Kidney (tissue), 14 donors: Measurements from ENCODE around the gene MN1. TPM values are rescaled to one million over a fixed set of nuclear protein-coding genes. Genes with fewer than 3 reads are reported as not detected.

ENCODE experiments used
- DNase-seq, 5 donors: peaks; one replicate each; pipeline ENCODE4 v3.0.0-alpha.2; 2013 to 2020
- FAIRE-seq: peaks from 2 replicates; lab custom pipeline; 2012; peaks lifted over from hg19 to GRCh38; lab: Jason Lieb, UNC
- H3K27ac ChIP-seq, 2 donors: one replicate each; pipeline ENCODE4 v1.7.0; 2013; ENCODE audit warnings: low read depth in 2 of 2, low read length in 2 of 2, inconsistent platforms in 1 of 2
- H3K27me3 ChIP-seq: one replicate; pipeline ENCODE4 v1.7.1; 2013; ENCODE audit warnings: low read length, inconsistent platforms; ENCODE audit not compliant: control insufficient read depth, insufficient read depth
- H3K36me3 ChIP-seq, 3 donors: one replicate each; pipeline versions ENCODE4 v1.7.0 to v1.7.1; 2013; ENCODE audit warnings: low read length in 3 of 3, control low read depth in 1 of 3, inconsistent platforms in 1 of 3; ENCODE audit not compliant: insufficient read depth in 3 of 3, control insufficient read depth in 2 of 3
- H3K4me1 ChIP-seq, 3 donors: one replicate each; pipeline versions ENCODE4 v1.7.0 to v1.7.1; 2013; ENCODE audit warnings: low read length in 3 of 3, inconsistent platforms in 1 of 3, low read depth in 1 of 3; ENCODE audit not compliant: control insufficient read depth in 2 of 3, insufficient read depth in 2 of 3
- H3K4me3 ChIP-seq, 3 donors: one replicate each; pipeline versions ENCODE4 v1.7.0 to v1.8.1; 2013; ENCODE audit warnings: low read length in 3 of 3, control low read depth in 1 of 3, inconsistent platforms in 1 of 3
- H3K9ac ChIP-seq, 3 donors: one replicate each; pipeline versions ENCODE4 v1.7.0 to v1.7.1; 2013; ENCODE audit warnings: low read length in 3 of 3, control low read depth in 1 of 3, inconsistent platforms in 1 of 3
- H3K9me3 ChIP-seq, 3 donors: one replicate each; pipeline versions ENCODE4 v1.7.0 to v1.7.1; 2013; ENCODE audit warnings: low read length in 3 of 3, control low read depth in 1 of 3, inconsistent platforms in 1 of 3; ENCODE audit not compliant: control insufficient read depth in 2 of 3, insufficient read depth in 1 of 3
- CTCF ChIP-seq: IDR thresholded peaks from 3 replicates; pipeline ENCODE4 v1.5.1; 2012; ENCODE audit warnings: mild to moderate bottlenecking, moderate library complexity, borderline replicate concordance; ENCODE audit not compliant: insufficient read depth; ENCODE audit errors: extremely low read depth
- intact Hi-C: fragments of 100-400 bp; cut with DNase I; formaldehyde crosslinking; loops from one replicate; pipeline ENCODE4 v1.11.1; 2022
- polyA plus RNA-seq: library from polyadenylated mRNA; stranded (reverse); fragments of 350-450 nt; fragmentation: Illumina TruSeq; extraction: RNeasy Lipid Tissue Mini Kit (QIAGEN cat#74804); gene quantifications from one replicate; pipeline ENCODE4 v1.2.3, GENCODE V29; 2014; ENCODE audit warnings: low read depth, low replicate concordance; ENCODE audit not compliant: insufficient read depth
- total RNA-seq: library from RNA; stranded (reverse); fragmentation: NEBNext Ultra II Directional; extraction: Animal tissue kit (Norgen Biotek cat#: 25700); gene quantifications from one replicate; pipeline ENCODE4 v1.2.1, GENCODE V29; 2021
- donor health status: control.
- donor health status: control.
- donor health status: control.
- donor health status: control.
- donor health status: control.
- donor health status: DM: yes; HTN: yes; CAD: no.
- donor health status: Normal renal cell carcinoma (clear cell type).

MN1 gene
- total and polyA plus RNA-seq, 2 donors from 2014 or later = 0.92 to 3.2 TPM

GRCh38 chr22:27784120-27784475 is 17.5 kb downstream of the MN1 start:
- Histone ChIP-seq H3K9me3 (no peaks in the 10 kb centered on the region), H3K4me1 (no peaks in the 10 kb centered on the region), H3K4me3 (no peak overlapping the region), H3K36me3 (no peaks in the 10 kb centered on the region), H3K27me3 (peaks cover 3% of the 10 kb centered on the region), H3K9ac (no peak overlapping the region), H3K27ac (no peak overlapping the region)
- TF ChIP-seq CTCF = no peak
- no peak for FAIRE-seq
- DNase-seq = peak in 2 of 5 donors; percentile 50 to 61
- intact Hi-C loops = no loop called here

- Histone ChIP-seq H3K9me3 (no peaks in the 10 kb centered on the region), H3K27ac (no peak overlapping the region), H3K27me3 (peaks cover 3% of the 10 kb centered on the region), H3K9ac (no peak overlapping the region), H3K36me3 (no peaks in the 10 kb centered on the region), H3K4me3 (no peak overlapping the region), H3K4me1 (no peaks in the 10 kb centered on the region)
- TF ChIP-seq CTCF = no peak
- intact Hi-C loops = no loop called here
- no peak for FAIRE-seq
- DNase-seq = peak in 1 of 5 donors; percentile 13
Measured at GRCh38 chr22:27783436-27784119, 18.0 kb downstream of the MN1 start.

GRCh38 chr22:27782088-27782487 is 19.5 kb downstream of the MN1 start:
- Histone ChIP-seq H3K27me3 (peaks cover 3% of the 10 kb centered on the region), H3K4me3 (no peak overlapping the region), H3K9ac (no peak overlapping the region), H3K9me3 (no peaks in the 10 kb centered on the region), H3K4me1 (no peaks in the 10 kb centered on the region), H3K36me3 (no peaks in the 10 kb centered on the region), H3K27ac (no peak overlapping the region)
- TF ChIP-seq CTCF = no peak
- intact Hi-C loops = no loop called here
- no peak for DNase-seq
- FAIRE-seq = no peak
